Neural crest cell (in vitro differentiated cells): ENCODE results near the gene PDE8B. TPM values are rescaled to one million over a fixed set of nuclear protein-coding genes. Genes with fewer than 3 reads are reported as not detected.

Experiments used
- DNase-seq: peaks from one replicate; pipeline ENCODE4 v3.0.0; 2021; ENCODE audit warnings: low read depth, mixed read lengths, low spot score
- H3K27ac Mint-ChIP-seq: one replicate; pipeline ENCODE4 v1.8.0; 2021; ENCODE audit warnings: mild to moderate bottlenecking, mixed read lengths; ENCODE audit not compliant: unreplicated experiment
- H3K27me3 Mint-ChIP-seq: 2 replicates; pipeline ENCODE4 v1.8.0; 2021; ENCODE audit warnings: low read depth, mild to moderate bottlenecking, mixed read lengths
- H3K36me3 Mint-ChIP-seq: 2 replicates; pipeline ENCODE4 v1.8.0; 2021; ENCODE audit warnings: low read depth, mild to moderate bottlenecking, mixed read lengths
- H3K4me1 Mint-ChIP-seq: 2 replicates; pipeline ENCODE4 v1.8.0; 2021; ENCODE audit warnings: mixed read lengths
- H3K4me3 Mint-ChIP-seq: one replicate; pipeline ENCODE4 v1.8.0; 2021; ENCODE audit warnings: mild to moderate bottlenecking, mixed read lengths
- H3K9me3 Mint-ChIP-seq: 2 replicates; pipeline ENCODE4 v1.8.0; 2021; ENCODE audit warnings: mixed read lengths
- total RNA-seq: library from RNA; stranded (reverse); gene quantifications from 2 replicates; pipeline ENCODE4 v1.2.1, GENCODE V29; 2021
- TF ChIP-seq, protein P1 (sequence below): fragments of 200-600 bp; sonication (generic); conservative IDR thresholded peaks from 2 replicates; pipeline ENCODE4 v1.5.0; 2021; ENCODE audit warnings: antibody characterized with exemption, mild to moderate bottlenecking

The PDE8B gene
- total RNA-seq, 1 donor from 2014 or later = 0.44 TPM

GRCh38 chr5:77208507-77209163, 1.8 kb upstream of the PDE8B start:
- Mint-ChIP-seq H3K9me3 (no peaks in the 10 kb centered on the region), H3K4me1 (peaks cover 5% of the 10 kb centered on the region), H3K4me3 (peak overlapping the region; percentile 89), H3K27ac (no peak overlapping the region), H3K36me3 (peaks cover 13% of the 10 kb centered on the region), H3K27me3 (peaks cover 63% of the 10 kb centered on the region)
- TF ChIP-seq, protein P1, sequence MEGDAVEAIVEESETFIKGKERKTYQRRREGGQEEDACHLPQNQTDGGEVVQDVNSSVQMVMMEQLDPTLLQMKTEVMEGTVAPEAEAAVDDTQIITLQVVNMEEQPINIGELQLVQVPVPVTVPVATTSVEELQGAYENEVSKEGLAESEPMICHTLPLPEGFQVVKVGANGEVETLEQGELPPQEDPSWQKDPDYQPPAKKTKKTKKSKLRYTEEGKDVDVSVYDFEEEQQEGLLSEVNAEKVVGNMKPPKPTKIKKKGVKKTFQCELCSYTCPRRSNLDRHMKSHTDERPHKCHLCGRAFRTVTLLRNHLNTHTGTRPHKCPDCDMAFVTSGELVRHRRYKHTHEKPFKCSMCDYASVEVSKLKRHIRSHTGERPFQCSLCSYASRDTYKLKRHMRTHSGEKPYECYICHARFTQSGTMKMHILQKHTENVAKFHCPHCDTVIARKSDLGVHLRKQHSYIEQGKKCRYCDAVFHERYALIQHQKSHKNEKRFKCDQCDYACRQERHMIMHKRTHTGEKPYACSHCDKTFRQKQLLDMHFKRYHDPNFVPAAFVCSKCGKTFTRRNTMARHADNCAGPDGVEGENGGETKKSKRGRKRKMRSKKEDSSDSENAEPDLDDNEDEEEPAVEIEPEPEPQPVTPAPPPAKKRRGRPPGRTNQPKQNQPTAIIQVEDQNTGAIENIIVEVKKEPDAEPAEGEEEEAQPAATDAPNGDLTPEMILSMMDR = no peak
- DNase-seq = no peak

DNA sequence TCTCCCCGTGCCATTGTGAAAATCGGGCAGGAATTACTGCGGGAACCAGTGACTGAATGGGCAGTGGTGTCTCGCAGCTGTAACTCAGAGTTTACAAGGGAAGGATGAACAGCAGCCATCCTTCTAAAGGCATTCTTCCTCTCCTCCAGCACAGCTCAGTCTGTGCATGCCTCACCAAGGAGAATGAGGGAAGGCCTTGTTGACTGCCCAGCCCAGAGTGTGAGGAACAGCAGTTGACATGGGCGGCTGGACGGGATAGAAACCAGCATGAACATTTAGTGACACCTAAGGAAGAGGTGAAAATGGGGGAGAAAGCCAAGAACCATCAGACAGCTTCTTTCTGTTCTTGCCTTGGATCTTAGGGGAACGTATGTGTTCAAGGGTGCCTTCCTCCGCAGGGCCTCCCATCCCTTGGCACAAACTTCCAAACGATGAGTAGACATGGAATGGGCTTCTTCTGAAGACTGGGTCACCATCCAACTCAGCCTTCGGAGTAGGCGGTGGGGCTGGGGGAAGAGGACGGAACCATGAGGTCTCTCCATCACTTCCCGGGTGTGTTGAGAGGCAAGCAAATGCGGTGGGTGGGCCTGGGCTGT, 887 bp upstream of the PDE8B start:
- peaks cover 5% of the 10 kb centered on the region for H3K4me1 Mint-ChIP-seq
- H3K9me3 Mint-ChIP-seq = no peaks in the 10 kb centered on the region
- no peak overlapping the region for H3K27ac Mint-ChIP-seq
- peak overlapping the region; percentile 89 for H3K4me3 Mint-ChIP-seq
- TF ChIP-seq, protein P1 = no peak
- peaks cover 13% of the 10 kb centered on the region for H3K36me3 Mint-ChIP-seq
- peaks cover 71% of the 10 kb centered on the region for H3K27me3 Mint-ChIP-seq
- no peak for DNase-seq

GRCh38 chr5:77210964-77211690, 647 bp downstream of the PDE8B start:
- TF ChIP-seq, protein P1 = no peak
- peak overlapping the region; percentile 17 for H3K4me3 Mint-ChIP-seq
- no peak for DNase-seq
- peaks cover 13% of the 10 kb centered on the region for H3K36me3 Mint-ChIP-seq
- peaks cover 5% of the 10 kb centered on the region for H3K4me1 Mint-ChIP-seq
- H3K27me3 Mint-ChIP-seq = peaks cover 78% of the 10 kb centered on the region
- H3K27ac Mint-ChIP-seq = no peak overlapping the region
- H3K9me3 Mint-ChIP-seq = no peaks in the 10 kb centered on the region

GRCh38 chr5:77211691-77212047, 1.2 kb downstream of the PDE8B start:
- TF ChIP-seq, protein P1 = no peak
- H3K4me1 Mint-ChIP-seq = peaks cover 5% of the 10 kb centered on the region
- no peak for DNase-seq
- H3K27me3 Mint-ChIP-seq = peaks cover 77% of the 10 kb centered on the region
- H3K36me3 Mint-ChIP-seq = peaks cover 11% of the 10 kb centered on the region
- H3K9me3 Mint-ChIP-seq = no peaks in the 10 kb centered on the region
- H3K27ac Mint-ChIP-seq = no peak overlapping the region
- peak overlapping the region; percentile 17 for H3K4me3 Mint-ChIP-seq

DNA sequence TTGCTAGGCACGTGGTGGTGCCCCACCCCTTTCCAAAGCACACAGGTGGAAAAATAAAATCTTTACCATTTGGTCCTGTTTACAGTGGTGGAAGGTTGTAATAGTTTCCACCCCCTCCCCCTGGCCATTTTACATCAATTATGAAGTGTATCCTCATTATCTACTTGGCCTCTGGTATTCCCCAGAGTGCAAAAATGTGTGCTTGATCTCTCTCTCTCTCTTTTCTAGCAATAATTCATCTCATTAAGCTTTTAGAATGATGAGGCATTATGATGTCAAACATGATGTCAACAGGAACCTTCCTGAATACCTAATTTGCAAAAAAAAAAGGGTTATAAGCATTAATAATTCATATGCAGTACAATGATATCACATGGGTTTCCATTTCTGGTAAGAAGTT, 3.1 kb downstream of the PDE8B start:
- TF ChIP-seq, protein P1 = no peak
- H3K27me3 Mint-ChIP-seq = peaks cover 67% of the 10 kb centered on the region
- no peak overlapping the region for H3K4me3 Mint-ChIP-seq
- DNase-seq = no peak
- peaks cover 11% of the 10 kb centered on the region for H3K36me3 Mint-ChIP-seq
- no peak overlapping the region for H3K27ac Mint-ChIP-seq
- H3K9me3 Mint-ChIP-seq = no peaks in the 10 kb centered on the region
- H3K4me1 Mint-ChIP-seq = peaks cover 5% of the 10 kb centered on the region
